HepG2 (cell line): ENCODE measurements around the gene XKR3. TPM values are rescaled to one million over a fixed set of nuclear protein-coding genes. Genes with fewer than 3 reads are reported as not detected.

Source experiments
- ATAC-seq: fragments of 200-7000 bp; cut with Tn5 transposase; 3 replicates; pipeline ENCODE4 v1.9.1; 2020; ENCODE audit warnings: mild to moderate bottlenecking, moderate library complexity
- BruUV-seq: library from RNA; stranded (reverse); fragments of 400-500 nt; replicated peaks from 2 replicates; lab custom pipeline; 2021; lab: Mats Ljungman, UMichigan
- CTCF ChIA-PET: fragments of 300-600 bp; formaldehyde crosslinking; extraction: SDS; loops from one replicate; lab custom pipeline; 2021; ENCODE audit warnings: low total read pairs, inconsistent platforms, low intra/inter-chr PET ratio; lab: Yijun Ruan, JAX
- POLR2A ChIA-PET: fragments of 350-600 bp; sonication (Branson Sonifier 250); formaldehyde crosslinking; loops from one replicate; lab custom pipeline; 2020; ENCODE audit warnings: antibody characterized with exemption, inconsistent platforms; lab: Yijun Ruan, JAX
- DNase-seq: peaks from one replicate; pipeline ENCODE4 v3.0.0-alpha.2; 2015; ENCODE audit warnings: low spot score
- FAIRE-seq: peaks from 3 replicates; lab custom pipeline; 2011; peaks lifted over from hg19 to GRCh38; lab: Jason Lieb, UNC
- H2AFZ ChIP-seq: one replicate; pipeline ENCODE4 v1.6.1; 2011; ENCODE audit warnings: low read length, inconsistent platforms
- H3K27ac ChIP-seq: fragments of 300-600 bp; 3 replicates; pipeline ENCODE4 v1.8.0; 2011; ENCODE audit warnings: mixed run types, mild to moderate bottlenecking, mixed read lengths, low read length, inconsistent platforms; ENCODE audit not compliant: insufficient read depth; ENCODE audit errors: extremely low read length
- H3K27me3 ChIP-seq, 2 experiments: fragments of 200-600 bp in 1 of 2; 2 replicates in 1 of 2; 3 replicates in 1 of 2; pipeline versions ENCODE4 v1.6.0 to v1.8.0; 2011; ENCODE audit warnings: low read length in 2 of 2, mild to moderate bottlenecking in 2 of 2, moderate library complexity in 2 of 2, inconsistent platforms in 1 of 2; ENCODE audit not compliant: insufficient read depth in 2 of 2, control insufficient read depth in 1 of 2
- H3K36me3 ChIP-seq, 2 experiments: fragments of 200-600 bp in 1 of 2; replicated peaks in 1 of 2; 2 replicates in 1 of 2; 3 replicates in 1 of 2; pipeline versions ENCODE4 v1.5.1 to v1.8.0; 2011; ENCODE audit warnings: low read length in 2 of 2, inconsistent platforms in 1 of 2; ENCODE audit not compliant: insufficient read depth in 2 of 2, control insufficient read depth in 1 of 2
- H3K4me1 ChIP-seq: 2 replicates; pipeline ENCODE4 v1.5.1; 2012; ENCODE audit warnings: low read length, inconsistent platforms; ENCODE audit not compliant: insufficient read depth
- H3K4me2 ChIP-seq: 2 replicates; pipeline ENCODE4 v1.6.0; 2011; ENCODE audit warnings: low read depth, low read length, inconsistent platforms
- H3K4me3 ChIP-seq, 3 experiments: fragments of 200-600 bp in 1 of 3; sonication (generic), shearing (Covaris generic) in 1 of 3; replicated peaks in 1 of 3; 2 replicates each; pipeline ENCODE4 v1.5.1; 2011 to 2016; ENCODE audit warnings: low read length in 3 of 3, inconsistent platforms in 2 of 3, low read depth in 2 of 3, mild to moderate bottlenecking in 2 of 3, control low read depth in 1 of 3, mixed read lengths in 1 of 3; ENCODE audit not compliant: insufficient read depth in 1 of 3
- H3K79me2 ChIP-seq: one replicate; pipeline ENCODE4 v1.6.1; 2011; ENCODE audit warnings: low read length, inconsistent platforms; ENCODE audit not compliant: insufficient read depth
- H3K9ac ChIP-seq: 2 replicates; pipeline ENCODE4 v1.6.0; 2011; ENCODE audit warnings: mild to moderate bottlenecking, low read depth, low read length, inconsistent platforms; ENCODE audit not compliant: insufficient read depth
- H3K9me3 ChIP-seq: 2 replicates; pipeline ENCODE4 v1.5.1; 2012; ENCODE audit warnings: mild to moderate bottlenecking, low read length
- H4K20me1 ChIP-seq: 2 replicates; pipeline ENCODE4 v1.6.0; 2011; ENCODE audit warnings: inconsistent platforms, mild to moderate bottlenecking, low read length, moderate library complexity; ENCODE audit not compliant: insufficient read depth
- CEBPB ChIP-seq: IDR thresholded peaks from 2 replicates; pipeline ENCODE4 v1.6.1; 2011; ENCODE audit warnings: low read depth, low read length, improper control_type of control experiment, borderline replicate concordance
- EHMT2 ChIP-seq: fragments of 200-600 bp; sonication (generic); IDR thresholded peaks from 2 replicates; pipeline ENCODE4 v1.7.0; 2017; ENCODE audit warnings: antibody characterized with exemption, low read depth, low read length, borderline replicate concordance
- MTA3 ChIP-seq: sonication (generic); formaldehyde crosslinking; IDR thresholded peaks from 2 replicates; pipeline ENCODE4 v1.4.0; 2020; ENCODE audit warnings: missing genetic modification reagents
- TMF1 ChIP-seq: sonication (generic); formaldehyde crosslinking; IDR thresholded peaks from 2 replicates; pipeline ENCODE4 v1.8.1; 2022; ENCODE audit warnings: low read depth, missing genetic modification reagents
- ZKSCAN5 ChIP-seq: sonication (generic); formaldehyde crosslinking; IDR thresholded peaks from 2 replicates; pipeline ENCODE4 v1.5.1; 2020; ENCODE audit warnings: mild to moderate bottlenecking, missing genetic modification reagents
- ZNF562 ChIP-seq: sonication (generic); formaldehyde crosslinking; IDR thresholded peaks from 2 replicates; pipeline ENCODE4 v1.8.0; 2022; ENCODE audit warnings: missing genetic modification reagents, borderline replicate concordance
- ZSCAN9 ChIP-seq: IDR thresholded peaks from 2 replicates; pipeline ENCODE4 v1.6.1; 2016; ENCODE audit warnings: borderline replicate concordance
- WGBS: methylation state at CpG from one replicate; pipeline ENCODE4 v1.1.6; 2017; ENCODE audit warnings: low lambda C conversion rate; 5-methylcytosine and 5-hydroxymethylcytosine counted together
- in situ Hi-C: cut with HindIII; loops from 2 replicates; pipeline ENCODE4 v1.10.0; 2017; ENCODE audit warnings: low pct_unique_long_range_greater_than_20kb; ENCODE audit not compliant: extremely low pct_ligation_motif_present
- intact Hi-C: fragments of 100-400 bp; cut with micrococcal nuclease; formaldehyde crosslinking; loops from one replicate; pipeline ENCODE4 v1.10.0; 2022; ENCODE audit not compliant: unreplicated experiment
- polyA plus RNA-seq, 8 experiments: library from polyadenylated mRNA; depleted of rRNA in 3 of 8; stranded (reverse) in 7 of 8; unstranded in 1 of 8; fragments of >200 nt; fragmentation: Illumina TruSeq in 4 of 8; extraction: Trizol in 4 of 8; gene quantifications; 2 replicates each; pipeline versions ENCODE4 v1.2.1 to v1.2.3, GENCODE V29; 2011 to 2016; ENCODE audit warnings: low read depth in 4 of 8, missing spikeins in 1 of 8, mixed read lengths in 1 of 8; ENCODE audit not compliant: insufficient read depth in 1 of 8
- total RNA-seq, 5 experiments: library from RNA; depleted of rRNA; stranded (reverse); fragments of >200 nt; fragmentation: Illumina TruSeq; extraction: Trizol; gene quantifications; 2 replicates each; pipeline ENCODE4 v1.2.3, GENCODE V29; 2016; ENCODE audit warnings: low read depth in 1 of 5
- TF ChIP-seq, protein P1 (sequence below): sonication (generic); formaldehyde crosslinking; IDR thresholded peaks from 2 replicates; pipeline ENCODE4 v1.4.0; 2020; ENCODE audit warnings: mild to moderate bottlenecking, missing genetic modification reagents
- TF ChIP-seq, protein P2 (sequence below): IDR thresholded peaks from 2 replicates; pipeline ENCODE4 v1.6.1; 2016; ENCODE audit warnings: missing compliant biosample characterization, missing genetic modification reagents, borderline replicate concordance

Gene XKR3
- total and polyA plus RNA-seq, 2 of the 13 experiments (the other 11 are each of a cell fraction or from before 2014, with no cell fraction given), result not detected

- Histone ChIP-seq H3K4me1 (no peaks in the 10 kb centered on the region), H3K4me2 (no peak overlapping the region), H3K36me3 (no peaks in the 10 kb centered on the region), H3K27ac (no peak overlapping the region), H3K27me3 (no peaks in the 10 kb centered on the region), H3K4me3 (no peak overlapping the region), H3K9ac (no peak overlapping the region), H4K20me1 (no peaks in the 10 kb centered on the region), H3K9me3 (no peaks in the 10 kb centered on the region), H3K79me2 (no peaks in the 10 kb centered on the region), H2AFZ (no peak overlapping the region)
- no peak for TF ChIP-seq MTA3 (CRISPR knock-in tag)
- TF ChIP-seq, protein P1, sequence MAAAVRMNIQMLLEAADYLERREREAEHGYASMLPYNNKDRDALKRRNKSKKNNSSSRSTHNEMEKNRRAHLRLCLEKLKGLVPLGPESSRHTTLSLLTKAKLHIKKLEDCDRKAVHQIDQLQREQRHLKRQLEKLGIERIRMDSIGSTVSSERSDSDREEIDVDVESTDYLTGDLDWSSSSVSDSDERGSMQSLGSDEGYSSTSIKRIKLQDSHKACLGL (CRISPR knock-in tag), result no peak
- no peak for TF ChIP-seq TMF1 (CRISPR knock-in tag)
- no peak for TF ChIP-seq ZKSCAN5 (CRISPR knock-in tag)
- no peak for TF ChIP-seq EHMT2
- TF ChIP-seq ZSCAN9, result no peak
- TF ChIP-seq CEBPB, result 0 out of 2 replicates have a peak, but pooled peaks have one; percentile 18
- TF ChIP-seq ZNF562 (CRISPR knock-in tag), result no peak
- TF ChIP-seq, protein P2, sequence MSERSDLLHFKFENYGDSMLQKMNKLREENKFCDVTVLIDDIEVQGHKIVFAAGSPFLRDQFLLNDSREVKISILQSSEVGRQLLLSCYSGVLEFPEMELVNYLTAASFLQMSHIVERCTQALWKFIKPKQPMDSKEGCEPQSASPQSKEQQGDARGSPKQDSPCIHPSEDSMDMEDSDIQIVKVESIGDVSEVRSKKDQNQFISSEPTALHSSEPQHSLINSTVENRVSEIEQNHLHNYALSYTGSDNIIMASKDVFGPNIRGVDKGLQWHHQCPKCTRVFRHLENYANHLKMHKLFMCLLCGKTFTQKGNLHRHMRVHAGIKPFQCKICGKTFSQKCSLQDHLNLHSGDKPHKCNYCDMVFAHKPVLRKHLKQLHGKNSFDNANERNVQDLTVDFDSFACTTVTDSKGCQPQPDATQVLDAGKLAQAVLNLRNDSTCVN (CRISPR knock-in tag), result no peak
- 22% methylated on average over 2 of the region's 2 CpGs for WGBS
- ChIA-PET POLR2A (no interaction called here), CTCF (no interaction called here)
- no peak for FAIRE-seq
- no peak for DNase-seq
- BruUV-seq, result no TSS peak
- in situ Hi-C loops, result no loop called here
- intact Hi-C loops, result no loop called here
- ATAC-seq, result no peak
Measured at GRCh38 chr22:16781764-16782329, 43.4 kb downstream of the XKR3 start.
